CD4-positive, alpha-beta T cell treated with Interleukin-15 for 4 hours (primary cell): ENCODE data around the gene CMTR1.
"Not testable (repeated sequence)": the region's sequence is repeated elsewhere in the genome, so short reads cannot be mapped to it uniquely, and the experiment has no call there.

Experiments
- DNase-seq: peaks from one replicate; pipeline ENCODE4 v3.0.0-alpha.2; 2020; ENCODE audit warnings: low spot score

The CMTR1 gene

GRCh38 chr6:37435816-37436215 is 2.8 kb downstream of the CMTR1 start:
- no peak for DNase-seq

- DNase-seq, result no peak
Measured at GRCh38 chr6:37438930-37439329, 5.9 kb downstream of the CMTR1 start.

- no peak for DNase-seq
Measured at GRCh38 chr6:37441651-37442050, 8.6 kb downstream of the CMTR1 start.

GRCh38 chr6:37442416-37443215 is 9.6 kb downstream of the CMTR1 start:
- DNase-seq, result peak; percentile 10

GRCh38 chr6:37443216-37443542 is 10.2 kb downstream of the CMTR1 start:
- not testable (repeated sequence) for DNase-seq

GRCh38 chr6:37449984-37450383 is 17.0 kb downstream of the CMTR1 start:
- DNase-seq, result no peak

GRCh38 chr6:37451441-37452193 is 18.6 kb downstream of the CMTR1 start:
- DNase-seq, result no peak

GRCh38 chr6:37452522-37452921 is 19.5 kb downstream of the CMTR1 start:
- DNase-seq, result no peak

GRCh38 chr6:37454420-37455140 is 21.6 kb downstream of the CMTR1 start:
- no peak for DNase-seq

GRCh38 chr6:37456126-37456525 is 23.1 kb downstream of the CMTR1 start:
- no peak for DNase-seq

GRCh38 chr6:37456816-37457560 is 24.0 kb downstream of the CMTR1 start:
- no peak for DNase-seq

- no peak for DNase-seq
Measured at GRCh38 chr6:37459981-37460800, 27.2 kb downstream of the CMTR1 start.

GRCh38 chr6:37460805-37461204 is 27.8 kb downstream of the CMTR1 start:
- no peak for DNase-seq

GRCh38 chr6:37463110-37463509 is 30.1 kb downstream of the CMTR1 start:
- no peak for DNase-seq

GRCh38 chr6:37467718-37468117 is 34.7 kb downstream of the CMTR1 start:
- no peak for DNase-seq

- DNase-seq, result no peak
Measured at GRCh38 chr6:37473364-37474095, 40.5 kb downstream of the CMTR1 start.

GRCh38 chr6:37474316-37474715 is 41.3 kb downstream of the CMTR1 start:
- no peak for DNase-seq

- no peak for DNase-seq
Measured at GRCh38 chr6:37477191-37477590, 44.2 kb downstream of the CMTR1 start.

GRCh38 chr6:37477656-37478435 is 44.8 kb downstream of the CMTR1 start:
- no peak for DNase-seq

- no peak for DNase-seq
Measured at GRCh38 chr6:37478827-37479226, 45.8 kb downstream of the CMTR1 start.
